HepG2 (cell line): ENCODE measurements around the gene CNOT1. TPM values are rescaled to one million over a fixed set of nuclear protein-coding genes. Genes with fewer than 3 reads are reported as not detected.
A peak's percentile ranks its signal among the peaks of the same experiment; 100 is the strongest.

Experiments
- EHMT2 ChIP-seq: fragments of 200-600 bp; sonication (generic); IDR thresholded peaks from 2 replicates; pipeline ENCODE4 v1.7.0; 2017; ENCODE audit warnings: antibody characterized with exemption, low read depth, low read length, borderline replicate concordance
- GRHL1 ChIP-seq: sonication (generic); formaldehyde crosslinking; conservative IDR thresholded peaks from 2 replicates; pipeline ENCODE4 v1.8.0; 2022; ENCODE audit warnings: missing genetic modification reagents
- HDAC1 ChIP-seq: sonication (generic); formaldehyde crosslinking; IDR thresholded peaks from 2 replicates; pipeline ENCODE4 v1.5.1; 2020; ENCODE audit warnings: mild to moderate bottlenecking, missing genetic modification reagents
- HNF1B ChIP-seq: sonication (generic); formaldehyde crosslinking; IDR thresholded peaks from 2 replicates; pipeline ENCODE4 v1.5.1; 2020; ENCODE audit warnings: mild to moderate bottlenecking, moderate library complexity, missing genetic modification reagents
- HOXD1 ChIP-seq: sonication (generic); formaldehyde crosslinking; IDR thresholded peaks from 2 replicates; pipeline ENCODE4 v1.5.0; 2020; ENCODE audit warnings: missing genetic modification reagents
- KDM5B ChIP-seq: sonication (generic); formaldehyde crosslinking; IDR thresholded peaks from 2 replicates; pipeline ENCODE4 v1.4.0; 2020; ENCODE audit warnings: missing genetic modification reagents, mild to moderate bottlenecking, borderline replicate concordance
- NAIF1 ChIP-seq: sonication (generic); formaldehyde crosslinking; IDR thresholded peaks from 2 replicates; pipeline ENCODE4 v1.5.0; 2020; ENCODE audit warnings: mild to moderate bottlenecking, missing genetic modification reagents, borderline replicate concordance
- NCOA2 ChIP-seq: sonication (generic); formaldehyde crosslinking; IDR thresholded peaks from 2 replicates; pipeline ENCODE4 v1.8.0; 2022; ENCODE audit warnings: inconsistent platforms
- NFIB ChIP-seq: sonication (generic); formaldehyde crosslinking; IDR thresholded peaks from 2 replicates; pipeline ENCODE4 v1.9.0; 2021; ENCODE audit warnings: missing genetic modification reagents, mild to moderate bottlenecking, borderline replicate concordance
- RAD21 ChIP-seq: fragments of 450-650 bp; formaldehyde crosslinking; IDR thresholded peaks from 2 replicates; pipeline ENCODE4 v1.5.0; 2020; ENCODE audit warnings: mild to moderate bottlenecking
- RFX3 ChIP-seq: IDR thresholded peaks from 2 replicates; pipeline ENCODE4 v1.6.1; 2016; ENCODE audit warnings: missing biosample characterization, missing genetic modification reagents
- SMARCE1 ChIP-seq: fragments of 450-650 bp; IDR thresholded peaks from 2 replicates; pipeline ENCODE4 v1.6.1; 2017; ENCODE audit warnings: borderline replicate concordance
- SNAPC5 ChIP-seq: sonication (generic); formaldehyde crosslinking; IDR thresholded peaks from 2 replicates; pipeline ENCODE4 v1.8.1; 2023; ENCODE audit warnings: mild to moderate bottlenecking, missing genetic modification reagents, borderline replicate concordance
- SP4 ChIP-seq: sonication (generic); formaldehyde crosslinking; IDR thresholded peaks from 2 replicates; pipeline ENCODE4 v1.8.1; 2023; ENCODE audit warnings: mild to moderate bottlenecking, missing genetic modification reagents
- TFE3 ChIP-seq: IDR thresholded peaks from 2 replicates; pipeline ENCODE4 v1.6.1; 2016
- TP53 ChIP-seq: sonication (generic); formaldehyde crosslinking; conservative IDR thresholded peaks from 2 replicates; pipeline ENCODE4 v1.4.0; 2020; ENCODE audit warnings: missing genetic modification reagents
- ZMAT5 ChIP-seq: sonication (generic); formaldehyde crosslinking; IDR thresholded peaks from 2 replicates; pipeline ENCODE4 v1.5.0; 2020; ENCODE audit warnings: mild to moderate bottlenecking, low read depth, missing genetic modification reagents, borderline replicate concordance
- ZNF512 ChIP-seq: sonication (generic); formaldehyde crosslinking; IDR thresholded peaks from 2 replicates; pipeline ENCODE4 v1.4.0; 2020; ENCODE audit warnings: mild to moderate bottlenecking, missing genetic modification reagents
- ZNF550 ChIP-seq: sonication (generic); formaldehyde crosslinking; IDR thresholded peaks from 2 replicates; pipeline ENCODE4 v1.4.0; 2020; ENCODE audit warnings: mild to moderate bottlenecking, missing genetic modification reagents, borderline replicate concordance
- ZNF563 ChIP-seq: sonication (generic); formaldehyde crosslinking; IDR thresholded peaks from 2 replicates; pipeline ENCODE4 v1.8.0; 2022; ENCODE audit warnings: mild to moderate bottlenecking, moderate library complexity, missing genetic modification reagents
- ZNF614 ChIP-seq: IDR thresholded peaks from 2 replicates; pipeline ENCODE4 v1.6.1; 2018; ENCODE audit warnings: missing biosample characterization, missing genetic modification reagents, inconsistent platforms, borderline replicate concordance
- ZNF660 ChIP-seq: sonication (generic); formaldehyde crosslinking; IDR thresholded peaks from 2 replicates; pipeline ENCODE4 v1.5.1; 2020; ENCODE audit warnings: mild to moderate bottlenecking, low read depth, missing genetic modification reagents, borderline replicate concordance
- ZNF749 ChIP-seq: sonication (generic); formaldehyde crosslinking; IDR thresholded peaks from 2 replicates; pipeline ENCODE4 v1.8.0; 2022; ENCODE audit warnings: mild to moderate bottlenecking, missing genetic modification reagents, moderate library complexity, borderline replicate concordance
- ZNF780A ChIP-seq: sonication (generic); formaldehyde crosslinking; IDR thresholded peaks from 2 replicates; pipeline ENCODE4 v1.8.0; 2022; ENCODE audit warnings: mild to moderate bottlenecking, missing genetic modification reagents, moderate library complexity
- polyA plus RNA-seq, 8 experiments: library from polyadenylated mRNA; depleted of rRNA in 3 of 8; stranded (reverse) in 7 of 8; unstranded in 1 of 8; fragments of >200 nt; fragmentation: Illumina TruSeq in 4 of 8; extraction: Trizol in 4 of 8; gene quantifications; 2 replicates each; pipeline versions ENCODE4 v1.2.1 to v1.2.3, GENCODE V29; 2011 to 2016; ENCODE audit warnings: low read depth in 4 of 8, missing spikeins in 1 of 8, mixed read lengths in 1 of 8; ENCODE audit not compliant: insufficient read depth in 1 of 8
- total RNA-seq, 5 experiments: library from RNA; depleted of rRNA; stranded (reverse); fragments of >200 nt; fragmentation: Illumina TruSeq; extraction: Trizol; gene quantifications; 2 replicates each; pipeline ENCODE4 v1.2.3, GENCODE V29; 2016; ENCODE audit warnings: low read depth in 1 of 5

The CNOT1 gene
- total and polyA plus RNA-seq, 2 of the 13 experiments (the other 11 are each of a cell fraction or from before 2014, with no cell fraction given): 188 to 232 TPM

- no peak for TF ChIP-seq SP4 (CRISPR knock-in tag)
- no peak for TF ChIP-seq EHMT2
- no peak for TF ChIP-seq TFE3 (CRISPR knock-in tag)
- TF ChIP-seq ZNF614 (CRISPR knock-in tag): no peak
- TF ChIP-seq ZMAT5 (CRISPR knock-in tag): no peak
- peak; percentile 79 for TF ChIP-seq NCOA2 (CRISPR knock-in tag)
- no peak for TF ChIP-seq ZNF512 (CRISPR knock-in tag)
- TF ChIP-seq ZNF563 (CRISPR knock-in tag): no peak
- no peak for TF ChIP-seq HNF1B
- TF ChIP-seq TP53 (CRISPR knock-in tag): 0 out of 2 replicates have a peak, but pooled peaks have one; percentile 57
- peak; percentile 49; the same call in 1 of the 2 replicates for TF ChIP-seq HOXD1 (CRISPR knock-in tag)
- TF ChIP-seq SNAPC5 (CRISPR knock-in tag): no peak
- TF ChIP-seq SMARCE1: no peak
- TF ChIP-seq RAD21: no peak
- peak; percentile 60; the same call in 1 of the 2 replicates for TF ChIP-seq HDAC1 (CRISPR knock-in tag)
- no peak for TF ChIP-seq ZNF749 (CRISPR knock-in tag)
- no peak for TF ChIP-seq RFX3 (CRISPR knock-in tag)
- no peak for TF ChIP-seq NFIB (CRISPR knock-in tag)
- TF ChIP-seq KDM5B (CRISPR knock-in tag): no peak
- TF ChIP-seq ZNF550 (CRISPR knock-in tag): no peak
- TF ChIP-seq ZNF660: no peak
- TF ChIP-seq GRHL1 (CRISPR knock-in tag): no peak
- TF ChIP-seq NAIF1 (CRISPR knock-in tag): no peak
- no peak for TF ChIP-seq ZNF780A (CRISPR knock-in tag)
These were observed 4.7 kb upstream of the CNOT1 start (continued) for GRCh38 chr16:58634265-58634802.
